ENCODE results near the gene STUM.

- TF ChIP-seq CTCF (IDR thresholded peaks at IDR 0.05) (no peak), POLR2A (IDR thresholded peaks at IDR 0.05) (no peak)
Measured at GRCh38 chr1:226601456-226601855, 52.9 kb downstream of the STUM start.
